Smooth muscle cell (in vitro differentiated cells): ENCODE data around the gene SLC4A1AP. TPM values are rescaled to one million over a fixed set of nuclear protein-coding genes. Genes with fewer than 3 reads are reported as not detected.

Experiments used
- DNase-seq: peaks from one replicate; lab custom pipeline; 2025; ENCODE audit not compliant: unreplicated experiment; lab: John Stamatoyannopoulos, UW
- H2AFZ ChIP-seq: fragments of 200-600 bp; sonication (generic); 2 replicates; pipeline ENCODE4 v1.6.0; 2016; ENCODE audit warnings: antibody characterized with exemption, low read depth, mild to moderate bottlenecking
- H3F3A ChIP-seq: fragments of 200-600 bp; sonication (generic); 2 replicates; pipeline ENCODE4 v1.6.0; 2017; ENCODE audit warnings: antibody characterized with exemption, low read depth
- H3K27ac ChIP-seq: fragments of 200-600 bp; sonication (generic); 2 replicates; pipeline ENCODE4 v1.5.1; 2016; ENCODE audit warnings: low read depth, mild to moderate bottlenecking
- H3K27me3 ChIP-seq: fragments of 200-600 bp; sonication (generic); 2 replicates; pipeline ENCODE4 v1.6.1; 2016; ENCODE audit warnings: low read depth, mild to moderate bottlenecking
- H3K36me3 ChIP-seq: fragments of 200-600 bp; sonication (generic); 2 replicates; pipeline ENCODE4 v1.5.1; 2016; ENCODE audit warnings: low read depth
- H3K4me1 ChIP-seq: fragments of 200-600 bp; sonication (generic); 2 replicates; pipeline ENCODE4 v1.5.1; 2016; ENCODE audit warnings: low read depth
- H3K4me2 ChIP-seq: fragments of 200-600 bp; sonication (generic); 2 replicates; pipeline ENCODE4 v1.6.0; 2016; ENCODE audit warnings: mild to moderate bottlenecking
- H3K4me3 ChIP-seq: fragments of 200-600 bp; sonication (generic); 2 replicates; pipeline ENCODE4 v1.5.1; 2016; ENCODE audit warnings: mild to moderate bottlenecking
- H3K79me2 ChIP-seq: fragments of 200-600 bp; sonication (generic); 2 replicates; pipeline ENCODE4 v1.6.0; 2016; ENCODE audit warnings: low read depth, mild to moderate bottlenecking
- H3K9ac ChIP-seq: fragments of 200-600 bp; sonication (generic); 2 replicates; pipeline ENCODE4 v1.6.0; 2016; ENCODE audit warnings: low read depth
- H3K9me3 ChIP-seq: fragments of 200-600 bp; sonication (generic); replicated peaks from 2 replicates; pipeline ENCODE4 v1.5.1; 2016; ENCODE audit warnings: low read depth
- H4K20me1 ChIP-seq: fragments of 200-600 bp; sonication (generic); 2 replicates; pipeline ENCODE4 v1.6.0; 2016; ENCODE audit warnings: low read depth
- CTCF ChIP-seq: fragments of 200-600 bp; sonication (generic); IDR thresholded peaks from 2 replicates; pipeline ENCODE4 v1.5.1; 2017; ENCODE audit warnings: borderline replicate concordance, mild to moderate bottlenecking, antibody characterized with exemption; ENCODE audit not compliant: insufficient read depth, poor library complexity, severe bottlenecking
- WGBS: methylation state at CpG from one replicate; pipeline ENCODE4 v1.1.7; 2016; ENCODE audit warnings: low lambda C conversion rate; 5-methylcytosine and 5-hydroxymethylcytosine counted together
- polyA plus RNA-seq: library from polyadenylated mRNA; unstranded; fragments of >200 nt; fragmentation: Nextera tagmentation; extraction: Ambion mirVana; gene quantifications from 2 replicates; pipeline ENCODE4 v1.2.1, GENCODE V29; 2016
- total RNA-seq: library from RNA; depleted of rRNA; stranded (reverse); fragments of >200 nt; gene quantifications from 2 replicates; pipeline ENCODE4 v1.2.3, GENCODE V29; 2014

The SLC4A1AP gene
- total and polyA plus RNA-seq, 2 experiments from 2014 or later, result 26.2 to 27.5 TPM

DNA sequence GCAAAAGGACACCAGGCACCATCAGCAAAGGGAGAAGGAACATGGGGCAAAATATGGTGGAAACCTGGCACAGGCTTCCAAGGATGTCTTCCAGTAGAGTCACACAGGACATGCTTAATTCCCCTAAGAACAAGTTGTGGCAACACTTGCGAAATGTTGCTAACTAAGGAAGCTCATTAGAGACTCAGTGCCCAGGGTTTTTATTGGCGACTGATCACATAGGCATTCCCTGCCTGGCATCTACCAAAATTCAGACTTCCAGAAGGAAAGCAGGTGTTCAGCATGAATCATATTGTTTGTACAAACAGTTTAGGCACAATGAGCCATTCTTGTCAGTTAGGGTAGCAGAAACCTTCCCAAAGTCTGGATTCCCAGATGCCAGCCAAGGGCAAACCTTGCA lies 25.7 kb downstream of the SLC4A1AP start:
- WGBS, result 93% methylated on average over 2 of the region's 2 CpGs
- H3K4me3 ChIP-seq, result no peak overlapping the region
- H4K20me1 ChIP-seq, result no peaks in the 10 kb centered on the region
- no peaks in the 10 kb centered on the region for H3K27me3 ChIP-seq
- no peaks in the 10 kb centered on the region for H3K4me1 ChIP-seq
- H2AFZ ChIP-seq, result no peak overlapping the region
- H3K4me2 ChIP-seq, result no peak overlapping the region
- H3K36me3 ChIP-seq, result peaks cover 15% of the 10 kb centered on the region
- no peak for DNase-seq
- TF ChIP-seq CTCF, result no peak
- no peaks in the 10 kb centered on the region for H3K9me3 ChIP-seq
- no peaks in the 10 kb centered on the region for H3K79me2 ChIP-seq
- no peak overlapping the region for H3K27ac ChIP-seq
- no peak overlapping the region for H3K9ac ChIP-seq
- H3F3A ChIP-seq, result no peaks in the 10 kb centered on the region

GRCh38 chr2:27690052-27690451 lies 26.4 kb downstream of the SLC4A1AP start:
- H3F3A ChIP-seq, result no peaks in the 10 kb centered on the region

DNA sequence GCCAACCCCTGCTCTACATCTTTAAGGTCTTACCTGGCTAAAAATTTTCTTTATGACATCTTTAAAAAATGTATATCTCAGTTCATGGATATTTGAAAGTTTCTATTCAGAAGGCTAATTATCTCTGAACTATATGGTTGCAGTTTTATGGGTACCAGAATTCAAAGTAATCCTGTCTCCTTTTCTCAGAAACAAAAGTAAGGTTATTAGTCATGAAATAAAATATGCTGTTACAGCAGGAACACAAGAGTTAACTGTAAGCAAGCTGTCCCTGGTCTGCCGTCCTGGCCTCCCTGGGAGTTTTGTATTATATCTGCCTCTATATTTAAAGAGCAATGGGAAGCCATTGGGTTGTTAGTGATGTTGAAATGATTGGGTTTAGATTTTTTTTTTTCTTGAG lies 34.0 kb downstream of the SLC4A1AP start:
- Histone ChIP-seq H3K27ac (no peak overlapping the region), H3F3A (no peaks in the 10 kb centered on the region), H2AFZ (no peak overlapping the region), H3K4me2 (no peak overlapping the region), H3K4me1 (no peaks in the 10 kb centered on the region), H4K20me1 (no peaks in the 10 kb centered on the region), H3K9me3 (no peaks in the 10 kb centered on the region), H3K4me3 (no peak overlapping the region), H3K36me3 (peaks cover 3% of the 10 kb centered on the region), H3K79me2 (no peaks in the 10 kb centered on the region), H3K27me3 (no peaks in the 10 kb centered on the region), H3K9ac (no peak overlapping the region)
- no peak for TF ChIP-seq CTCF
- DNase-seq, result no peak
- WGBS, result 89% methylated on average over 1 of the region's 1 CpG

More at GRCh38 chr2:27690052-27690451, 26.4 kb downstream of the SLC4A1AP start:
- Histone ChIP-seq H3K4me2 (no peak overlapping the region), H3K9me3 (no peaks in the 10 kb centered on the region), H4K20me1 (no peaks in the 10 kb centered on the region), H3K79me2 (no peaks in the 10 kb centered on the region), H3K4me1 (no peaks in the 10 kb centered on the region), H2AFZ (no peak overlapping the region), H3K27me3 (no peaks in the 10 kb centered on the region), H3K27ac (no peak overlapping the region), H3K9ac (no peak overlapping the region), H3K4me3 (no peak overlapping the region), H3K36me3 (peaks cover 10% of the 10 kb centered on the region)
- no peak for DNase-seq
- TF ChIP-seq CTCF, result no peak

- H3K27ac ChIP-seq, result no peak overlapping the region
- no peak for DNase-seq
- H4K20me1 ChIP-seq, result no peaks in the 10 kb centered on the region
- no peak overlapping the region for H3K9ac ChIP-seq
- no peak overlapping the region for H2AFZ ChIP-seq
- H3K36me3 ChIP-seq, result no peaks in the 10 kb centered on the region
- H3K9me3 ChIP-seq, result no peaks in the 10 kb centered on the region
- H3K4me3 ChIP-seq, result no peak overlapping the region
- peaks cover 5% of the 10 kb centered on the region for H3F3A ChIP-seq
- TF ChIP-seq CTCF, result no peak
- 60% methylated on average over 5 of the region's 5 CpGs for WGBS
- H3K27me3 ChIP-seq, result no peaks in the 10 kb centered on the region
- no peak overlapping the region for H3K4me2 ChIP-seq
- H3K4me1 ChIP-seq, result no peaks in the 10 kb centered on the region
- no peaks in the 10 kb centered on the region for H3K79me2 ChIP-seq
Measured at GRCh38 chr2:27701676-27702075, 38.0 kb downstream of the SLC4A1AP start.
